Naive thymus-derived CD4-positive, alpha-beta T cell (primary cell): ENCODE results near the gene RFX3. TPM values are rescaled to one million over a fixed set of nuclear protein-coding genes. Genes with fewer than 3 reads are reported as not detected.
A peak's percentile ranks its signal among the peaks of the same experiment; 100 is the strongest.

Source experiments
- ATAC-seq: fragments of 150-1000 bp; cut with Tn5 transposase; 2 replicates; pipeline ENCODE4 v1.10.0; 2021; ENCODE audit warnings: mild to moderate bottlenecking, moderate library complexity
- CTCF ChIA-PET: fragments of 350-600 bp; sonication (Branson Sonifier 250); formaldehyde crosslinking; loops from one replicate; lab custom pipeline; 2021; ENCODE audit warnings: antibody characterized with exemption; lab: Charles Lee
- POLR2A ChIA-PET: fragments of 350-600 bp; sonication (Branson Sonifier 250); formaldehyde crosslinking; loops from one replicate; lab custom pipeline; 2021; ENCODE audit warnings: antibody characterized with exemption, inconsistent platforms; lab: Charles Lee
- DNase-seq, 9 donors: peaks; one replicate each; pipeline versions ENCODE4 v3.0.0 to v3.0.0-alpha.2; 2020 to 2022; ENCODE audit warnings: mixed read lengths in 1 of 9
- H3K27ac ChIP-seq: one replicate; pipeline ENCODE4 v1.7.0; 2013; ENCODE audit warnings: mild to moderate bottlenecking, low read depth, low read length, moderate library complexity
- H3K27me3 ChIP-seq, 2 donors: one replicate each; pipeline ENCODE4 v1.7.0; 2013; ENCODE audit warnings: low read length in 2 of 2, mild to moderate bottlenecking in 2 of 2, moderate library complexity in 2 of 2; ENCODE audit not compliant: control insufficient read depth in 2 of 2, insufficient read depth in 2 of 2
- H3K36me3 ChIP-seq, 3 experiments: 1 replicate in 2 of 3; 2 replicates in 1 of 3; pipeline ENCODE4 v1.7.0; 2013; ENCODE audit warnings: low read length in 3 of 3, mild to moderate bottlenecking in 3 of 3, moderate library complexity in 1 of 3; ENCODE audit not compliant: insufficient read depth in 3 of 3, control insufficient read depth in 2 of 3
- H3K4me1 ChIP-seq, 2 donors: one replicate each; pipeline ENCODE4 v1.7.0; 2013; ENCODE audit warnings: low read length in 2 of 2, mild to moderate bottlenecking in 2 of 2, moderate library complexity in 1 of 2; ENCODE audit not compliant: control insufficient read depth in 2 of 2, insufficient read depth in 2 of 2
- H3K4me3 ChIP-seq: 2 replicates; pipeline ENCODE4 v1.7.0; 2013; ENCODE audit warnings: mild to moderate bottlenecking, low read length
- H3K9me3 ChIP-seq, 3 experiments: 1 replicate in 2 of 3; 2 replicates in 1 of 3; pipeline ENCODE4 v1.7.0; 2013; ENCODE audit warnings: low read length in 3 of 3; ENCODE audit not compliant: control insufficient read depth in 2 of 3
- H3K27ac Mint-ChIP-seq, 9 donors: one replicate each; pipeline ENCODE4 v1.8.0; 2020 to 2022; ENCODE audit warnings: mixed read lengths in 9 of 9, mild to moderate bottlenecking in 8 of 9, moderate library complexity in 5 of 9, inconsistent platforms in 2 of 9
- H3K27me3 Mint-ChIP-seq, 5 donors: one replicate each; pipeline ENCODE4 v1.8.0; 2021 to 2022; ENCODE audit warnings: mixed read lengths in 5 of 5, mild to moderate bottlenecking in 1 of 5
- H3K36me3 Mint-ChIP-seq, 5 donors: one replicate each; pipeline ENCODE4 v1.8.0; 2020 to 2022; ENCODE audit warnings: mixed read lengths in 5 of 5, mild to moderate bottlenecking in 3 of 5, inconsistent platforms in 1 of 5
- H3K4me1 Mint-ChIP-seq, 7 donors: one replicate each; pipeline ENCODE4 v1.8.0; 2020 to 2022; ENCODE audit warnings: mixed read lengths in 7 of 7, mild to moderate bottlenecking in 3 of 7, inconsistent platforms in 1 of 7
- H3K4me3 Mint-ChIP-seq, 10 donors: one replicate each; pipeline ENCODE4 v1.8.0; 2020 to 2022; ENCODE audit warnings: mild to moderate bottlenecking in 10 of 10, mixed read lengths in 10 of 10, moderate library complexity in 6 of 10, inconsistent platforms in 2 of 10
- H3K9me3 Mint-ChIP-seq, 11 donors: one replicate each; pipeline ENCODE4 v1.8.0; 2020 to 2022; ENCODE audit warnings: mixed read lengths in 11 of 11, mild to moderate bottlenecking in 4 of 11, inconsistent platforms in 1 of 11, moderate library complexity in 1 of 11
- intact Hi-C, 2 donors: fragments of 100-400 bp; cut with micrococcal nuclease; formaldehyde crosslinking; loops; one replicate each; pipeline ENCODE4 v1.15.1; 2023
- polyA plus RNA-seq, 2 donors: library from polyadenylated mRNA; unstranded; fragments of 300-500 nt; fragmentation: Illumina TruSeq; gene quantifications; one replicate each; pipeline ENCODE4 v1.2.3, GENCODE V29; 2021
- total RNA-seq, 6 experiments: library from RNA in 5 of 6; stranded (reverse) in 5 of 6; gene quantifications; 1 replicate in 5 of 6; 2 replicates in 1 of 6; pipeline ENCODE4 v1.2.3 and lab custom pipeline; 2021 to 2026

The RFX3 gene
- total RNA-seq (10 to 100 TPM; 12.8 to 31.7 (median 28.4) TPM), polyA plus RNA-seq (1 to 10 TPM; 6.2 TPM), total RNA-seq (lab: John Stamatoyannopoulos, UW) (32.2 reads per million, percentile 61 among the genes with 10 or more reads in this experiment)

DNA sequence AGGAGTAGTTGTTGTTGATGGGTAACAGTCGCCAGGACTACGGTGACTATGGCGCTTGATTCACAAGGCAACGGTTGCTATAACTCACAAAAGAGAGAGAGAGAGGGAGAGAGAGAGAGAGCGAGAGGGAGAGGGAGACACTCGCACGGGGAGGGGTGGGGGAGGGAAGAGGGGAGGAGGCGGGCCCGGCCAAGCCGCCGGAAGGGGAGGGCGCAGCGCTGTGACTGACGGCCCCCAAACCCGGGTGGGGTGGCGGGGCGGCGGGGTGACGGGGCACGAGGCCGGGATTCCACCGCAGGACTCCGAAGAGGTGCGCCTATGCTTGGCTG, at the start of gene RFX3:
RFX3 (minus strand) TSS at position 166 of the 329 bp plus-strand sequence. CDS start 130,413 bp downstream, outside the sequence.
- ChIA-PET POLR2A (interaction anchor here (0.8 to 3.5 kb wide), 29 partner anchors 9 to 1925 kb away, joined by 3 to 56 read pairs (median 7); partner anchors contain the start of genes AK3, CD274, CDC37L1 and PLGRKT), CTCF (interaction anchor here (1.6 kb wide), 1 partner anchor 772 kb away, joined by 5 read pairs; no protein-coding TSS in a partner anchor)
- H3K4me3 ChIP-seq, result peak within 1 kb of the TSS; percentile 97
- H3K27me3 ChIP-seq, result no peaks in the 10 kb centered on the region
- peak; percentile 81 for ATAC-seq
- H3K36me3 ChIP-seq, result peaks cover 0 to 3% (median 0%) of the 10 kb centered on the region in 3 experiments
- intact Hi-C loops, result loop anchor here (1.0 to 5.0 kb wide), 18 partner anchors 48 to 1927 kb away; partner anchors contain the start of genes CDC37L1 (in 2 of the 2), JAK2 (in 2 of the 2), PLGRKT (in 2 of the 2) and PLPP6 (in 2 of the 2)
- DNase-seq, result peak in 8 of 9 donors; percentile 87 to 97 (median 92)
- peak within 1 kb of the TSS; percentile 90 to 99 (median 94) for H3K4me3 Mint-ChIP-seq
- H3K4me1 ChIP-seq, result peaks cover 28 to 44% of the 10 kb centered on the region in 2 donors
- peaks cover 0 to 21% (median 6%) of the 10 kb centered on the region in 5 donors for H3K36me3 Mint-ChIP-seq
- peak within 1 kb of the TSS; percentile 100 for H3K27ac ChIP-seq
- H3K4me1 Mint-ChIP-seq, result peaks cover 32 to 74% (median 67%) of the 10 kb centered on the region in 7 donors
- peak within 1 kb of the TSS; percentile 95 to 100 (median 99) for H3K27ac Mint-ChIP-seq
- H3K9me3 ChIP-seq, result no peaks in the 10 kb centered on the region
- peaks cover 0 to 5% (median 0%) of the 10 kb centered on the region in 5 donors for H3K27me3 Mint-ChIP-seq
- peaks cover 0 to 15% (median 0%) of the 10 kb centered on the region in 11 donors for H3K9me3 Mint-ChIP-seq

DNA sequence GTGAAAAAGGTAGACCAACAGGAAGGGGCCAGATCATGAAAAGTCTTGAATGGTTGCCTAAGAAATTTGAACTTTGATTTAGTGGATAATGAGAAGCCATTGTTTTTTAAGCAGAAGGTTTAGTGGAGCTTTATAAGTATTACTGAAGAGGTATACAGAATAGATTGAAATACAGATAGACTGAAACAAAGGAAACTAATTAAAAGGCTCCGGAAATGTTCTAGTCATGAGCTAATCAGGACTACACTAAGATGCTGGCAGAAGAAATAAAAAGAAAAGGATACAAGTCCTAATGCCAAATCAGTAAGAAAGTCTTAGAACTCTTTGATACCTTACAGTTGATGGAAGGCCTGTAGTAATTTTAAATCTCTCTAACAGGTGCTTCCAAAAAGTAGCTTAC, 45.7 kb upstream of the RFX3 start:
- peaks cover 0 to 4% (median 0%) of the 10 kb centered on the region in 7 donors for H3K4me1 Mint-ChIP-seq
- H3K4me3 ChIP-seq, result no peak overlapping the region
- no peak overlapping the region for H3K27ac ChIP-seq
- intact Hi-C loops, result no loop called here
- H3K9me3 Mint-ChIP-seq, result no peaks in the 10 kb centered on the region
- ATAC-seq (no peak), DNase-seq (no peak)
- ChIA-PET CTCF (no interaction called here), POLR2A (no interaction called here)
- no peaks in the 10 kb centered on the region for H3K9me3 ChIP-seq
- no peaks in the 10 kb centered on the region for H3K27me3 Mint-ChIP-seq
- H3K36me3 ChIP-seq, result no peaks in the 10 kb centered on the region
- no peak overlapping the region for H3K4me3 Mint-ChIP-seq
- H3K27ac Mint-ChIP-seq, result no peak overlapping the region
- no peaks in the 10 kb centered on the region for H3K27me3 ChIP-seq
- peaks cover 0 to 32% (median 4%) of the 10 kb centered on the region in 5 donors for H3K36me3 Mint-ChIP-seq
- H3K4me1 ChIP-seq, result no peaks in the 10 kb centered on the region

DNA sequence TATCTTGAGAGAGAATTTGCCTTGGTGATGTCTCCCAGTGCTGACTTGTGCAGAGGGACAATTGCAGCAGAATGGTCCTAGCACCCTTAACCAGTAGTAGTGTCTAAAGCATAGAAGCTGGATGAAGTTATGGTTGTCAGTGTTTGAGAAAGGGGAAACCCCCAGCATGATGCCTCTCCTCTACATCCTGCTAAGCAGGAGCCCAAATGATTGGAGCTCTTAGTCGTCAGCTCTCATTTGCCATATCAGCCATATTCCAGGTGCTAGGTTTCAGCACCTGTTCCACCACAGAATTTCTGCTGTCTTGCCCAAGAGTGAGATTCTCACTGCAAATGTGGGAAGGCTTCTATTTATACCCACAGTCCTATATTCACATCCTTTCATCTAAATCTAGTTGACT, 43.7 kb upstream of the RFX3 start:
- Mint-ChIP-seq H3K27me3 (no peaks in the 10 kb centered on the region), H3K9me3 (no peaks in the 10 kb centered on the region), H3K4me3 (no peak overlapping the region), H3K27ac (peak overlapping the region in 1 of 9 donors; percentile 6), H3K36me3 (peaks cover 0 to 28% (median 7%) of the 10 kb centered on the region in 5 donors), H3K4me1 (peaks cover 0 to 4% (median 0%) of the 10 kb centered on the region in 7 donors)
- intact Hi-C loops, result loop anchor here in 1 of 2 donors (1.0 kb wide), 1 partner anchor 42 kb away; no protein-coding TSS in a partner anchor
- POLR2A ChIA-PET, result interaction anchor here (0.9 kb wide), 1 partner anchor 42 kb away, joined by 3 read pairs; no protein-coding TSS in a partner anchor
- ATAC-seq (no peak), DNase-seq (no peak)
- Histone ChIP-seq H3K36me3 (no peaks in the 10 kb centered on the region), H3K27me3 (no peaks in the 10 kb centered on the region), H3K9me3 (no peaks in the 10 kb centered on the region), H3K27ac (no peak overlapping the region), H3K4me3 (no peak overlapping the region), H3K4me1 (no peaks in the 10 kb centered on the region)
- CTCF ChIA-PET, result no interaction called here

DNA sequence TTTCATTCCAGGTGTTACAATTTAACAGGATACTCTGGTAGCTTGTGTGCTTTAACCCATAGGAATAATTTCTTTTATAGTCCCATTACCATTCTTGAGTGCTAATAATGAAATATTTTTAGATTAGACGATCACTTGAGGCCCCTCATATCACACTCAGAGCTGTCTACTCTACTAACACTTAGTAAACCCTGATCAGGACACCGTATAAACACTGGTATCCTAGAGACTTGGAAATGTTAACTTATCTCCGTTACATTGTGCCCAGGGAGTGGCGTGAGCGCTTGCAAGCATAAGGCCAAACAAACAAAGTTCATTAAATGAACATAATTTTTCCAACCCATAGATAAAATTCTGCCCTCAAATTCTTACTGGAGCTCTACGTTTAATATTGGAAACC, 42.2 kb upstream of the RFX3 start:
- POLR2A ChIA-PET, result no interaction called here
- intact Hi-C loops, result no loop called here
- ATAC-seq (no peak), DNase-seq (no peak)
- peaks cover 0 to 4% (median 0%) of the 10 kb centered on the region in 7 donors for H3K4me1 Mint-ChIP-seq
- H3K27me3 Mint-ChIP-seq, result no peaks in the 10 kb centered on the region
- H3K36me3 Mint-ChIP-seq, result peaks cover 0 to 35% (median 4%) of the 10 kb centered on the region in 5 donors
- Histone ChIP-seq H3K27ac (no peak overlapping the region), H3K9me3 (no peaks in the 10 kb centered on the region), H3K4me3 (no peak overlapping the region), H3K4me1 (no peaks in the 10 kb centered on the region), H3K36me3 (no peaks in the 10 kb centered on the region), H3K27me3 (no peaks in the 10 kb centered on the region)
- CTCF ChIA-PET, result interaction anchor here (0.6 kb wide), 1 partner anchor 1047 kb away, joined by 3 read pairs; no protein-coding TSS in a partner anchor
- H3K27ac Mint-ChIP-seq, result no peak overlapping the region
- no peak overlapping the region for H3K4me3 Mint-ChIP-seq
- no peaks in the 10 kb centered on the region for H3K9me3 Mint-ChIP-seq

DNA sequence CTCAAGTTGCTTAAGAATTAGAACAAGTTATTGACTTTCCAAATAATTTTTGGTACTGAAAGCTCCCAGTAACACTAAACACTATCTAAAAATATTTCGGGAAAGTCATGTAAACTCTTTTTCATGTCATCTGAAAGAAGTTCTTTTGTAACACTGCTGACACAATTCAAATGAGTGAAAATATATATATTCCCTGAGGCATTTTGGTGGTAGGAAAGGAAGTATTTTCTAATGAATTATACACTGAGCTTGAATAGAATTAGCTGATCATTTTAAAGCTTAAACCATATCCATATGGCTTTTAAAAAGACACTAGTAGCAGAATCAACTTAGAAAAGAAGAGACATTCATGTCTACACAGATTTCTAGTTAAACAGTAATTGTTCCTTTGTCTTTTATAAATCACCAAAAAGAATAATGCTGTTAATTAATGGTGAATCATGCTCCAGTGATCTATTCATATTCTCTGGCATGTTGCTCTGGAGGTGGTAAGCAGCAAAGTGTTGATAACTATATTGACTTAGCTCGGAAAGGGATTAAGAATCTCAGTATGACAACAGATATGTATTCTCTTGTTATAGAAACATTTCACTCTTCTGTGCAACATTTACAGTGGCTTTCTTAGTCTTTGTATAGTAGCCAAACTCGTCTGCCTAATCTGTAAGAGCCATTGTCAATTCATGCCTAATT, 27.4 kb upstream of the RFX3 start:
- intact Hi-C loops, result no loop called here
- Histone ChIP-seq H3K4me1 (no peaks in the 10 kb centered on the region), H3K4me3 (no peak overlapping the region), H3K27me3 (no peaks in the 10 kb centered on the region), H3K27ac (no peak overlapping the region), H3K36me3 (no peaks in the 10 kb centered on the region), H3K9me3 (no peaks in the 10 kb centered on the region)
- DNase-seq (no peak), ATAC-seq (no peak)
- Mint-ChIP-seq H3K9me3 (peaks cover 0 to 5% (median 0%) of the 10 kb centered on the region in 11 donors), H3K4me3 (no peak overlapping the region), H3K27ac (no peak overlapping the region), H3K4me1 (no peaks in the 10 kb centered on the region), H3K36me3 (peaks cover 6 to 74% (median 48%) of the 10 kb centered on the region in 5 donors), H3K27me3 (no peaks in the 10 kb centered on the region)
- POLR2A ChIA-PET, result no interaction called here
- CTCF ChIA-PET, result no interaction called here

DNA sequence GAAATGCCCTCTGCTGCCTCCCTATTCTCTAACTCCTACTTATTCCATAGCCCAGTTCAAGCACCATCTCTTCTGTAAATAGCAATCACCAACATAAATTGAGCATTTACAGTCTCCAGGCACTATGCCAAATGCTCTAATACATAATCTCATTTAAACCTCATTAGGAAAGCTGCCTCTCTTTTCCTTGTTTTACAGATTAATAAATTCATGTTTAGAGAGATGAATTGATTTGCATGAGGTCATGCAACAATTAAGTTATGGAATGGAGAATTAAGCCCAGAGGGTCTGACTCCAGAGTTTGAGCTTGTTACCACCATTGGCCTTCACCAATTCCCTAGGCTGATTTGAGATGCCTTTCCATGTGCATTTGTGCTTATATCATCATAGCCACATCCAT, 23.4 kb upstream of the RFX3 start:
- H3K9me3 Mint-ChIP-seq, result no peaks in the 10 kb centered on the region
- Histone ChIP-seq H3K9me3 (no peaks in the 10 kb centered on the region), H3K27ac (no peak overlapping the region), H3K36me3 (no peaks in the 10 kb centered on the region), H3K4me3 (no peak overlapping the region), H3K27me3 (no peaks in the 10 kb centered on the region), H3K4me1 (no peaks in the 10 kb centered on the region)
- ATAC-seq, result no peak
- H3K27ac Mint-ChIP-seq, result no peak overlapping the region
- CTCF ChIA-PET, result no interaction called here
- POLR2A ChIA-PET, result no interaction called here
- H3K27me3 Mint-ChIP-seq, result no peaks in the 10 kb centered on the region
- no peak for DNase-seq
- H3K36me3 Mint-ChIP-seq, result peaks cover 0 to 53% (median 27%) of the 10 kb centered on the region in 5 donors
- H3K4me3 Mint-ChIP-seq, result no peak overlapping the region
- no peaks in the 10 kb centered on the region for H3K4me1 Mint-ChIP-seq
- intact Hi-C loops, result no loop called here
